ENCODE data around the gene CELSR2. TPM values are rescaled to one million over a fixed set of nuclear protein-coding genes. Genes with fewer than 3 reads are reported as not detected.

The CELSR2 gene
- total RNA-seq, 1 donor from 2014 or later = 1.1 TPM

- Mint-ChIP-seq H3K27ac (no peak overlapping the region), H3K36me3 (ENCODE audit: low read depth) (peaks cover 76% of the 10 kb centered on the region), H3K4me3 (no peak overlapping the region), H3K27me3 (no peaks in the 10 kb centered on the region), H3K4me1 (peaks cover 3% of the 10 kb centered on the region), H3K9me3 (no peaks in the 10 kb centered on the region)
- DNase-seq (no peak), ATAC-seq (ENCODE audit: low read depth) (no peak)
- POLR2A ChIA-PET = no interaction called here
- intact Hi-C loops (cut with micrococcal nuclease) = no loop called here
- CTCF ChIA-PET = no interaction called here
- TF ChIP-seq CTCF (IDR thresholded peaks at IDR 0.05) = no peak
Observed at GRCh38 chr1:109229531-109230127, 19.7 kb upstream of the CELSR2 start.

GRCh38 chr1:109231066-109231465 lies 18.3 kb upstream of the CELSR2 start:
- no peak for ATAC-seq (ENCODE audit: low read depth)
- no peaks in the 10 kb centered on the region for H3K27me3 Mint-ChIP-seq
- ChIA-PET CTCF (interaction anchor here (0.6 kb wide), 1 partner anchor 617 kb away, joined by 3 read pairs; no protein-coding TSS in a partner anchor), POLR2A (no interaction called here)
- H3K4me3 Mint-ChIP-seq = no peak overlapping the region
- TF ChIP-seq CTCF (IDR thresholded peaks at IDR 0.05) = no peak
- H3K27ac Mint-ChIP-seq = no peak overlapping the region
- H3K9me3 Mint-ChIP-seq = no peaks in the 10 kb centered on the region
- H3K36me3 Mint-ChIP-seq (ENCODE audit: low read depth) = peaks cover 78% of the 10 kb centered on the region
- no peak for DNase-seq
- intact Hi-C loops (cut with micrococcal nuclease) = no loop called here
- H3K4me1 Mint-ChIP-seq = no peaks in the 10 kb centered on the region

- H3K27ac Mint-ChIP-seq = no peak overlapping the region
- H3K36me3 Mint-ChIP-seq (ENCODE audit: low read depth) = peaks cover 83% of the 10 kb centered on the region
- H3K4me1 Mint-ChIP-seq = peaks cover 2% of the 10 kb centered on the region
Observed at GRCh38 chr1:109235137-109235536, 14.2 kb upstream of the CELSR2 start.

GRCh38 chr1:109237512-109237911 lies 11.8 kb upstream of the CELSR2 start:
- TF ChIP-seq CTCF (IDR thresholded peaks at IDR 0.05) = no peak
- ChIA-PET POLR2A (no interaction called here), CTCF (no interaction called here)
- no peak overlapping the region for H3K27ac Mint-ChIP-seq
- peaks cover 4% of the 10 kb centered on the region for H3K27me3 Mint-ChIP-seq
- intact Hi-C loops (cut with micrococcal nuclease) = no loop called here
- H3K9me3 Mint-ChIP-seq = no peaks in the 10 kb centered on the region
- peaks cover 61% of the 10 kb centered on the region for H3K36me3 Mint-ChIP-seq (ENCODE audit: low read depth)
- peaks cover 16% of the 10 kb centered on the region for H3K4me1 Mint-ChIP-seq
- H3K4me3 Mint-ChIP-seq = no peak overlapping the region
- no peak for ATAC-seq (ENCODE audit: low read depth)
- DNase-seq = no peak

More at GRCh38 chr1:109235137-109235536, 14.2 kb upstream of the CELSR2 start:
- ChIA-PET POLR2A (no interaction called here), CTCF (no interaction called here)
- Mint-ChIP-seq H3K9me3 (no peaks in the 10 kb centered on the region), H3K27me3 (no peaks in the 10 kb centered on the region), H3K4me3 (no peak overlapping the region)
- intact Hi-C loops (cut with micrococcal nuclease) = no loop called here
- TF ChIP-seq CTCF (IDR thresholded peaks at IDR 0.05) = no peak
- no peak for DNase-seq
- ATAC-seq (ENCODE audit: low read depth) = no peak

- H3K27me3 Mint-ChIP-seq = peaks cover 6% of the 10 kb centered on the region
- H3K9me3 Mint-ChIP-seq = no peaks in the 10 kb centered on the region
- peaks cover 54% of the 10 kb centered on the region for H3K36me3 Mint-ChIP-seq (ENCODE audit: low read depth)
- H3K4me1 Mint-ChIP-seq = peaks cover 16% of the 10 kb centered on the region
- no peak for ATAC-seq (ENCODE audit: low read depth)
- intact Hi-C loops (cut with micrococcal nuclease) = no loop called here
- no peak overlapping the region for H3K4me3 Mint-ChIP-seq
- POLR2A ChIA-PET = no interaction called here
- H3K27ac Mint-ChIP-seq = no peak overlapping the region
- DNase-seq = no peak
- TF ChIP-seq CTCF (IDR thresholded peaks at IDR 0.05) = no peak
- CTCF ChIA-PET = interaction anchor here (1.5 kb wide), 1 partner anchor 294 kb away, joined by 5 read pairs; no protein-coding TSS in a partner anchor
Observed at GRCh38 chr1:109238382-109238781, 11.0 kb upstream of the CELSR2 start.

All from activated B cell treated with CpG ODN at 0.5 μM for 24 hours (primary cell).